Urinary bladder (tissue), 4 donors: ENCODE data around the gene PRR13. TPM values are rescaled to one million over a fixed set of nuclear protein-coding genes. Genes with fewer than 3 reads are reported as not detected.

Experiments used
- DNase-seq: peaks from one replicate; pipeline ENCODE4 v3.0.0-alpha.2; 2015; ENCODE audit errors: extremely low spot score
- H3K27ac ChIP-seq: one replicate; pipeline ENCODE4 v1.5.1; 2013; ENCODE audit warnings: low read depth, mild to moderate bottlenecking, moderate library complexity
- H3K36me3 ChIP-seq: one replicate; pipeline ENCODE4 v1.6.1; 2013; ENCODE audit warnings: mild to moderate bottlenecking, moderate library complexity; ENCODE audit not compliant: insufficient read depth
- H3K4me1 ChIP-seq: one replicate; pipeline ENCODE4 v1.6.1; 2013; ENCODE audit warnings: mild to moderate bottlenecking, moderate library complexity; ENCODE audit not compliant: insufficient read depth
- H3K4me3 ChIP-seq: one replicate; pipeline ENCODE4 v1.5.1; 2013; ENCODE audit warnings: low read depth, low read length
- WGBS: extraction: QIAGEN DNeasy Blood & Tissue Kit; methylation state at CpG from one replicate; pipeline ENCODE4 v1.1.7; 2013; 5-methylcytosine and 5-hydroxymethylcytosine counted together
- polyA plus RNA-seq: library from polyadenylated mRNA; stranded (reverse); fragments of 200-250 nt; gene quantifications from one replicate; pipeline ENCODE4 v1.2.3, GENCODE V29; 2013
- total RNA-seq: library from RNA; depleted of rRNA; stranded (reverse); fragments of >200 nt; gene quantifications from one replicate; pipeline ENCODE4 v1.2.3, GENCODE V29; 2014
- donor health status: healthy with polysubstance abuse.
- donor health status: healthy.

Gene PRR13
- total and polyA plus RNA-seq, 2 donors = 22.0 to 198 TPM

GRCh38 chr12:53483979-53484377, 42.4 kb downstream of the PRR13 start:
- 88% methylated on average over 4 of the region's 4 CpGs for WGBS
- H3K27ac ChIP-seq = no peak overlapping the region
- no peak overlapping the region for H3K4me3 ChIP-seq
- H3K4me1 ChIP-seq = no peaks in the 10 kb centered on the region
- peaks cover 14% of the 10 kb centered on the region for H3K36me3 ChIP-seq
- no peak for DNase-seq

- Histone ChIP-seq H3K27ac (no peak overlapping the region), H3K4me1 (no peaks in the 10 kb centered on the region), H3K4me3 (no peak overlapping the region), H3K36me3 (peaks cover 14% of the 10 kb centered on the region)
- WGBS = 83% methylated on average over 10 of the region's 10 CpGs
- no peak for DNase-seq
Measured at GRCh38 chr12:53484686-53485575, 43.4 kb downstream of the PRR13 start.

DNA sequence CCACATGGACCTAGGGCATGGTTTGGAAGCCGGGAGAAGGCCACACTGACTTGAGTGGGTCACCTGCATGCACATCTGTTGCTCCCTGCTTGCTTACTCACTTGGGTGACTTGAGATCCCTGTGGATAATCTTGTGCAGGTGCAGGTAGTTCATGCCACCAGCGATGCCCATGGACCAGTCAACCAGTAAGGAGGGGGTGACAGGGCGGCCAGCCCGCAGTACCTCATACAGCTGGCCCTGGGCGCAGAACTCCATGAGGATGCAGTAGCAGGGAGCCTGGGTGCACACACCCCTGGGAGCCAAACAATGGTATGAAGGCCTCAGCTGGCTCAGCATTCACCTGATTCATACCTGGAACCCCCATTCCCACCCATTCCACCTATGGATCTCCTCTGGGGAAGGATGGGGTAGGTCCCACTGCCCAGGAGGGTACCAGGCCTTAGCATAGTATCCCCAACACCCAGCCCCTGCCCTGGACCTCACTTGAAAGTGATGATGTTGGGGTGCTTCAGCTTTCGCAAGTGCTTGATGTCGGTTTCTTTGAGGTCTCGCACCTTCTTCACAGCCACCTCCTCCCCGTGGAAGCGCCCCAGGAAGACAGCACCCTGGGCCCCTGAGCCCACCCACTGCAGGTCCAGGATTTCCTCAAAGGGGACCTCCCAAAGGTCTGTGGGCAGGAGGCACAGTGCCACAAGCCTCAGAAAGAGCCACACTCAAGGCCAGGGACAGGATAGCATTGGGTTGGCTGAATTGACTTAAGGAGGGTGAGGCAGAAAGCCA, 44.6 kb downstream of the PRR13 start:
- Histone ChIP-seq H3K27ac (no peak overlapping the region), H3K4me3 (no peak overlapping the region), H3K36me3 (peaks cover 11% of the 10 kb centered on the region), H3K4me1 (no peaks in the 10 kb centered on the region)
- DNase-seq = no peak
- 95% methylated on average over 10 of the region's 10 CpGs for WGBS

DNA sequence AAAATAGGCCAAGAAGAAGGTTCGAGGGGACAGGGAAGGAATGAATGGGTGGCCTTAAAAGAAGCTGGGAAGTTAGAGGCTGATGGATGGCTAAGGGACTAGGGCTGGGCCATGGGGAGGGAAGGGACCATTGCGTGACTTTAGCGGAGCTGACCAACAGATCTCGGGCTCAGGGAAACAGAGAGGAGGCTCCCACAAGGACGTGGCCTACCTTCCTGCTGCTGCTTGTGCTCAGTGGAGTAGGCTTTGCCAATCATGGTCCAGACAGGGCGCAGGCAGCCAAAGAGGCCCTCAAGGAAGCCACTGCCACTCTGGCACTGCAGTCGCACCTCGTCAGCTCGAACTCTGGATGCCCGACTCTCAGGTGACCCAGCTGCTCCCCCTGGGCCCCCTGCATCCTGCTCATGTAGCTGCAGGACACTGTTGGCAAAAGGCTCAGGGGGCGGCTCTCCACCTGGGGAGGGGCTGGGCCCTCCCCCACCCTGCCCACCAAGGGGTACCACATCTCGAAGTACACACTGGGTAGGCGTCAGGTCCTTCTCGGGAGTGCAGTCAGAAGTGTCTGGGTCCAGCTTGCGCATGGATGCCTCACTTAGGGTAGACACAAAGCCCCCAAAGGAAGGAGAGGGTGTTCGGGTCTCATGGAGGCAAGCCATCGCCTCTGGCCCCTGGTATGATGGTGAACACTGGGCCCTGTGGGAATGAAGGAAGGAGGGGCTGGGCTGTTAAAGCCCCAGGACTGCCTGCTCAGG, 45.4 kb downstream of the PRR13 start:
- DNase-seq = no peak
- WGBS = 82% methylated on average over 17 of the region's 17 CpGs
- Histone ChIP-seq H3K27ac (no peak overlapping the region), H3K4me1 (no peaks in the 10 kb centered on the region), H3K36me3 (peaks cover 11% of the 10 kb centered on the region), H3K4me3 (no peak overlapping the region)

- no peak for DNase-seq
- Histone ChIP-seq H3K4me1 (no peaks in the 10 kb centered on the region), H3K27ac (no peak overlapping the region), H3K4me3 (no peak overlapping the region), H3K36me3 (peaks cover 2% of the 10 kb centered on the region)
- WGBS = 91% methylated on average over 5 of the region's 5 CpGs
Measured at GRCh38 chr12:53489242-53489864, 47.8 kb downstream of the PRR13 start.

DNA sequence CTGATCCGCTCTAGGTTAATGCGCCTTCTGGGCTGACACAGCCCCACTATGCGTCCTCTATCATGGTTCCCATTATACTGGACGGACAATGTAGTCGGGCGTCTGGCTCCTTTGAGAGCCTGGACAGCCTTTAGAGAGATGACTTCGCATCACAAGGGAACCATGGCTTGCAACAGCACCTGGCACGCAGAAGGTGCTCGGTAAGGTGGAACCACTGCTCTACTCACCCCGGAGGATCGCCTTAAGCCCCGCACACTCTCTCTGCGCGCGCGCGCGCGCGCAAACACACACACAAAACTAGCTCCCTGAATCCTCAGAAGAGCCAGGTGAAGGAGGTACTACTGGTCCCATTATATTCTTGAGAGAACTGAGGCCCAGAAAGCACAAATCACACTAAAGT, 50.7 kb downstream of the PRR13 start:
- Histone ChIP-seq H3K36me3 (no peaks in the 10 kb centered on the region), H3K27ac (no peak overlapping the region), H3K4me3 (peak overlapping the region; percentile 57), H3K4me1 (no peaks in the 10 kb centered on the region)
- 33% methylated on average over 20 of the region's 20 CpGs for WGBS
- no peak for DNase-seq

GRCh38 chr12:53492830-53493609, 51.5 kb downstream of the PRR13 start:
- H3K27ac ChIP-seq = peak overlapping the region; percentile 86
- whole genome bisulfite sequencing = 1% methylated on average over 52 of the region's 52 CpGs
- H3K4me1 ChIP-seq = no peaks in the 10 kb centered on the region
- DNase-seq = peak; percentile 82
- H3K36me3 ChIP-seq = no peaks in the 10 kb centered on the region
- peak overlapping the region; percentile 57 for H3K4me3 ChIP-seq

GRCh38 chr12:53493610-53494391, 52.3 kb downstream of the PRR13 start:
- H3K36me3 ChIP-seq = no peaks in the 10 kb centered on the region
- 29% methylated on average over 11 of the region's 11 CpGs for WGBS
- no peaks in the 10 kb centered on the region for H3K4me1 ChIP-seq
- peak overlapping the region; percentile 57 for H3K4me3 ChIP-seq
- DNase-seq = no peak
- H3K27ac ChIP-seq = peak overlapping the region; percentile 57

Other genes starting within 250 kb of the PRR13 start
- 1.6 TPM for gene ITGB7, start 234.5 kb upstream of the PRR13 start, total RNA-seq
- gene ITGB7, start 234.5 kb upstream of the PRR13 start, polyA plus RNA-seq = 1.7 TPM
- 37.8 TPM for gene RARG, start 209.5 kb upstream of the PRR13 start, total RNA-seq
- 30.5 TPM for gene RARG, start 209.5 kb upstream of the PRR13 start, polyA plus RNA-seq
- 4.5 TPM for gene ESPL1, start 173.4 kb upstream of the PRR13 start, total RNA-seq
- gene ESPL1, start 173.4 kb upstream of the PRR13 start, polyA plus RNA-seq = 0.33 TPM
- gene PFDN5, start 146.2 kb upstream of the PRR13 start, total RNA-seq = 432 TPM
- gene PFDN5, start 146.2 kb upstream of the PRR13 start, polyA plus RNA-seq = 812 TPM
- gene MYG1, start 142.0 kb upstream of the PRR13 start, total RNA-seq = 17.9 TPM
- 66.3 TPM for gene MYG1, start 142.0 kb upstream of the PRR13 start, polyA plus RNA-seq
- 33.3 TPM for gene AAAS, start 120.1 kb upstream of the PRR13 start, total RNA-seq
- gene AAAS, start 120.1 kb upstream of the PRR13 start, polyA plus RNA-seq = 45.4 TPM
- gene SP7, start 105.4 kb upstream of the PRR13 start, total RNA-seq = not detected
- gene SP7, start 105.4 kb upstream of the PRR13 start, polyA plus RNA-seq = not detected
- 60.5 TPM for gene SP1, start 61.6 kb upstream of the PRR13 start, total RNA-seq
- gene SP1, start 61.6 kb upstream of the PRR13 start, polyA plus RNA-seq = 32.4 TPM
- not detected for gene AMHR2, start 17.9 kb upstream of the PRR13 start, total RNA-seq
- gene AMHR2, start 17.9 kb upstream of the PRR13 start, polyA plus RNA-seq = 0.18 TPM
- gene PCBP2, start 10.4 kb downstream of the PRR13 start, total RNA-seq = 395 TPM
- gene PCBP2, start 10.4 kb downstream of the PRR13 start, polyA plus RNA-seq = 420 TPM
- 17.3 TPM for gene MAP3K12, start 57.7 kb downstream of the PRR13 start, total RNA-seq
- gene MAP3K12, start 57.7 kb downstream of the PRR13 start, polyA plus RNA-seq = 27.4 TPM
- gene TARBP2, start 59.5 kb downstream of the PRR13 start, total RNA-seq = 22.2 TPM
- 24.1 TPM for gene TARBP2, start 59.5 kb downstream of the PRR13 start, polyA plus RNA-seq
- not detected for gene NPFF, start 65.8 kb downstream of the PRR13 start, total RNA-seq
- gene NPFF, start 65.8 kb downstream of the PRR13 start, polyA plus RNA-seq = not detected
- gene ATF7, start 184.6 kb downstream of the PRR13 start, total RNA-seq = 24.1 TPM
- gene ATF7, start 184.6 kb downstream of the PRR13 start, polyA plus RNA-seq = 28.2 TPM
- 109 TPM for gene ATP5MC2, start 234.3 kb downstream of the PRR13 start, total RNA-seq
- gene ATP5MC2, start 234.3 kb downstream of the PRR13 start, polyA plus RNA-seq = 513 TPM